GM08714 (cell line): ENCODE results near the gene CERT1.
"Not testable (repeated sequence)": the region's sequence is repeated elsewhere in the genome, so short reads cannot be mapped to it uniquely, and the experiment has no call there.

Experiments
- H3K4me3 ChIP-seq: fragments of 200-500 bp; sonication (Bioruptor generic); 2 replicates; pipeline ENCODE4 v1.5.1; 2014; ENCODE audit warnings: mild to moderate bottlenecking, low read length, inconsistent platforms
- ZNF274 ChIP-seq: IDR thresholded peaks from 2 replicates; pipeline ENCODE4 v1.6.1; 2012; ENCODE audit warnings: mild to moderate bottlenecking, low read depth, low read length

CERT1 gene

GRCh38 chr5:75510836-75511434, 494 bp downstream of the CERT1 start:
- TF ChIP-seq ZNF274 = no peak
- peak overlapping the region; percentile 90 for H3K4me3 ChIP-seq

- TF ChIP-seq ZNF274 = no peak
These were observed 1.0 kb downstream of the CERT1 start for GRCh38 chr5:75510417-75510835.

GRCh38 chr5:75509956-75510355, 1.5 kb downstream of the CERT1 start:
- H3K4me3 ChIP-seq = peak overlapping the region; percentile 90

More at GRCh38 chr5:75510417-75510835, 1.0 kb downstream of the CERT1 start:
- H3K4me3 ChIP-seq = peak overlapping the region; percentile 90

GRCh38 chr5:75509546-75509945, 1.9 kb downstream of the CERT1 start:
- TF ChIP-seq ZNF274 = no peak
- peak overlapping the region; percentile 90 for H3K4me3 ChIP-seq

More at GRCh38 chr5:75509956-75510355, 1.5 kb downstream of the CERT1 start:
- no peak for TF ChIP-seq ZNF274

- no peak for TF ChIP-seq ZNF274
- H3K4me3 ChIP-seq = no peak overlapping the region
These were observed 3.6 kb downstream of the CERT1 start for GRCh38 chr5:75507841-75508240.

GRCh38 chr5:75505112-75505511, 6.3 kb downstream of the CERT1 start:
- not testable (repeated sequence) for H3K4me3 ChIP-seq

GRCh38 chr5:75498875-75499274, 12.6 kb downstream of the CERT1 start:
- H3K4me3 ChIP-seq = not testable (repeated sequence)

- no peak for TF ChIP-seq ZNF274
- H3K4me3 ChIP-seq = no peak overlapping the region
These were observed 13.1 kb downstream of the CERT1 start for GRCh38 chr5:75498208-75498777.

GRCh38 chr5:75496026-75496425, 15.4 kb downstream of the CERT1 start:
- TF ChIP-seq ZNF274 = no peak
- no peak overlapping the region for H3K4me3 ChIP-seq

- no peak overlapping the region for H3K4me3 ChIP-seq
- no peak for TF ChIP-seq ZNF274
These were observed 19.8 kb downstream of the CERT1 start for GRCh38 chr5:75491621-75492020.

- not testable (repeated sequence) for H3K4me3 ChIP-seq
These were observed 21.6 kb downstream of the CERT1 start for GRCh38 chr5:75489847-75490246.

GRCh38 chr5:75484605-75485004, 26.8 kb downstream of the CERT1 start:
- no peak for TF ChIP-seq ZNF274
- H3K4me3 ChIP-seq = no peak overlapping the region

- H3K4me3 ChIP-seq = no peak overlapping the region
- no peak for TF ChIP-seq ZNF274
These were observed 28.9 kb downstream of the CERT1 start for GRCh38 chr5:75482482-75482881.

- no peak for TF ChIP-seq ZNF274
- H3K4me3 ChIP-seq = no peak overlapping the region
These were observed 30.4 kb downstream of the CERT1 start for GRCh38 chr5:75481024-75481423.

GRCh38 chr5:75475364-75475763, 36.1 kb downstream of the CERT1 start:
- TF ChIP-seq ZNF274 = no peak
- no peak overlapping the region for H3K4me3 ChIP-seq

- no peak for TF ChIP-seq ZNF274
These were observed 38.0 kb downstream of the CERT1 start for GRCh38 chr5:75473463-75473862.

GRCh38 chr5:75472973-75473372, 38.5 kb downstream of the CERT1 start:
- H3K4me3 ChIP-seq = no peak overlapping the region
- TF ChIP-seq ZNF274 = no peak

More at GRCh38 chr5:75473463-75473862, 38.0 kb downstream of the CERT1 start:
- H3K4me3 ChIP-seq = no peak overlapping the region
